Measurements from ENCODE around the gene ACKR3.

ACKR3 gene

GRCh38 chr2:236549165-236549564 lies 20.5 kb upstream of the ACKR3 start:
- no peak for DNase-seq (ENCODE audit: low spot score)

- no peak for DNase-seq (ENCODE audit: low spot score)
These were observed 19.3 kb upstream of the ACKR3 start for GRCh38 chr2:236550290-236550689.

GRCh38 chr2:236550701-236551465 lies 18.7 kb upstream of the ACKR3 start:
- no peak for DNase-seq (ENCODE audit: low spot score)

GRCh38 chr2:236551471-236552211 lies 18.0 kb upstream of the ACKR3 start:
- DNase-seq (ENCODE audit: low spot score) = peak; percentile 46

- no peak for DNase-seq (ENCODE audit: low spot score)
These were observed 17.4 kb upstream of the ACKR3 start for GRCh38 chr2:236552212-236552542.

- no peak for DNase-seq (ENCODE audit: low spot score)
These were observed 16.9 kb upstream of the ACKR3 start for GRCh38 chr2:236552581-236553363.

- no peak for DNase-seq (ENCODE audit: low spot score)
These were observed 16.1 kb upstream of the ACKR3 start for GRCh38 chr2:236553522-236553921.

GRCh38 chr2:236554629-236555282 lies 14.9 kb upstream of the ACKR3 start:
- DNase-seq (ENCODE audit: low spot score) = no peak

GRCh38 chr2:236555481-236555880 lies 14.1 kb upstream of the ACKR3 start:
- DNase-seq (ENCODE audit: low spot score) = no peak

- no peak for DNase-seq (ENCODE audit: low spot score)
These were observed 12.2 kb upstream of the ACKR3 start for GRCh38 chr2:236557306-236558030.

GRCh38 chr2:236558036-236558435 lies 11.6 kb upstream of the ACKR3 start:
- DNase-seq (ENCODE audit: low spot score) = no peak

GRCh38 chr2:236558993-236559978 lies 10.3 kb upstream of the ACKR3 start:
- no peak for DNase-seq (ENCODE audit: low spot score)

- DNase-seq (ENCODE audit: low spot score) = no peak
These were observed 7.8 kb upstream of the ACKR3 start for GRCh38 chr2:236561874-236562273.

- DNase-seq (ENCODE audit: low spot score) = no peak
These were observed 7.2 kb upstream of the ACKR3 start for GRCh38 chr2:236562434-236562833.

- DNase-seq (ENCODE audit: low spot score) = no peak
These were observed 5.7 kb upstream of the ACKR3 start for GRCh38 chr2:236563953-236564352.

- no peak for DNase-seq (ENCODE audit: low spot score)
These were observed 4.4 kb upstream of the ACKR3 start for GRCh38 chr2:236565212-236565611.

GRCh38 chr2:236565879-236566402 lies 3.7 kb upstream of the ACKR3 start:
- DNase-seq (ENCODE audit: low spot score) = no peak

GRCh38 chr2:236566596-236566995 lies 3.0 kb upstream of the ACKR3 start:
- DNase-seq (ENCODE audit: low spot score) = no peak

- no peak for DNase-seq (ENCODE audit: low spot score)
These were observed 1.3 kb upstream of the ACKR3 start for GRCh38 chr2:236568068-236568921.

Data from iPS-NIHi11 (cell line).